Midbrain (tissue), 1 donor: ENCODE data around the gene FGF21.

Experiments used
- DNase-seq: peaks from one replicate; lab custom pipeline; 2025; lab: John Stamatoyannopoulos, UW

FGF21 gene

DNA sequence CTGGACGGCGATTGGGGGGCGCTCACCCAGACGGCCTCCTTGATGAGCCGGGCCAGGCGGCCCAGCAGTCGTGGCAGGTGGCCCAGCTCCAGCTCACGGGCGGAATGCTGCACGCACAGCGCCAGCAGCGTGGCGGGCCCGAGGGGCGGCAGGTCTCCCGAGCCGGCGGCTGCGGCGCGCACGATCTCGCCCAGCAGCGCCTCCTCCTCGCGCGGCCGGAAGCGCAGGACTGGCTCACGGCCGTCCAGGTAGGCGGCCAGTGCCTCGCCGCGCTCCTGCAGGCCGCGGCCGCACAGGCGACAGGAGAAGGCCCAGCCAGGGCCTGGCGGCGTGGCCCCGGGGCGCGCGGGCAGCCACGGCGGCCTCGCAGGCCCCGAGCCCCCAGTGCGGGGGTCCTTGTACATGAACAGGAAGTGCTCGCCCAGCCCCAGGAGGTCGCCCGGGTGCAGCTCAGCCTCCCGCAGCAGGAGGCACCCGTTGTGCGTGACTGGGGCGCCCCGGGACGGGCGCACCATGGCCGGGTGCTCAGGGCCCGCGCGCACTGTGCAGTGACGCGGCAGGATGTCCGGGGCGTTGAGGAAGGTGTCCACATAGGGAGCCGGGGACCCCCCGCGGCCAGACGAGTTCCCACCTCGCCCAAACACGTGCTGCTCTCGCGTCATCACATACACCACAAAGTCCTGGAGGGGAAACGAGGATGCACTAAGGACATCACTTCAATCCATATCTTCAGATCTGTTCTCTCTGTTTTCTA, 26.2 kb upstream of the FGF21 start:
- no peak for DNase-seq

DNA sequence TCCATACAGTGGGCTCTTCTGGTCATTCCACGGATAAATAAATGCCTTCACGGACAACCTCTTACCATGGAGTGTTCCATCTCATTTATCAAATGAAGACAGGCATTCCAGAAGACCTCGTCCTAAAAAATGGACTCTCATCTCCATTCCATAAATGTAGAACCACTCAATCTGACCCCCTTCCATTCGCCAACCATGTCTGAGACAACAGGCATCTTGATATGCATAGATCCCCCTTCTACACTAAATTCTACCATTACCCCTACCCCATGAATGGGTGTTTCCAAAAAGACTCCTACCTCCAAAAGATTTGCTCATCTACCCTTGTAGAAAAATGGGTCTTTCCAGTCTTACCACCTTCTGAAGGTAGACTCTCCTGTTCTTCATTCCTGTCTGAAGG, 23.9 kb upstream of the FGF21 start:
- DNase-seq: no peak

DNA sequence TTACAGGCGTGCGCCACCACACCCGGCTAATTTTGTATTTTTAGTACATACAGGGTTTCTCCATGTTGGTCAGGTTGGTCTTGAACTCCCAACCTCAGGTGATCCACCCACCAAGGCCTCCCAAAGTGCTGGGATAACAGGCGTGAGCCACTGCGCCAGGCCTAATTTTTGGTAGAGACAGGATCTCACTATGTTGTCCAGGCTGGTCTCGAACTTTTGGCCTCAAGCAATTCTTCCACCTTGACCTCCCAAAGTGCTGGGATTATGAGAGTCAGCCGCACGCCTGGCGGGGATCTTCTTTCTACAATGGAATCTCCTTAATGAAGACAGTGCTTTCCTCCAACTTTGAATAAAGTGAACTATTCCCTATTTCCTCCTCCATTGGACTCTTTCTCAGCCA, 20.7 kb upstream of the FGF21 start:
- no peak for DNase-seq

DNA sequence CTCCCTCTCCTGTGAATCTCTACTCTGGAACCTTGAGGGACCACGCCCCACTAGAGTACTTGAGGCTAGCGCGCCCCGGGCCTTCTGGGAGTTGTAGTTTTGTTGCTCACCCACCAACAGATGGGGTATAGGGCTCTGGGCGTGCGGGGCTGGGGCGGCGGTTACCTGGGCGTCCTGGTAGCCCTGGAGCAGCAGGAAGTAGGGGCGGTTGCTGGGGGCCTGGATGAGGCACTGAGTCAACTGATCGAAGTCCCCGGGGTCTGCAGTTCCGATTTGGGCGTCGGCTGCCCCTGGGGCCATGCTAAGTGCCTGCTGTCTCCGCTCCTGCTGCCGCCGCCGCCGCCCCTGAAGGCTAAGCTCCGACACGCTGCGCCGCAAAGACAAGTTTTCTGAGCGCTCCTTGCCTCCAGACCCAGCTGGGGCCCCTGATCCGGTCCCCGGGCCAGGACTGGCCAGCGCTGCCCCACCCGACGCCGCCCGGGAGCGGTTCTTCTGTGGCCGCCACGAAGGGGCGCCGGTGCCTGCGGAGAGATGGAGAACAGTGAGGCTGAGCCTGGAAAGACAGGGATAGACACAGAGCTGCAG, 20.2 kb upstream of the FGF21 start:
- DNase-seq: no peak

DNA sequence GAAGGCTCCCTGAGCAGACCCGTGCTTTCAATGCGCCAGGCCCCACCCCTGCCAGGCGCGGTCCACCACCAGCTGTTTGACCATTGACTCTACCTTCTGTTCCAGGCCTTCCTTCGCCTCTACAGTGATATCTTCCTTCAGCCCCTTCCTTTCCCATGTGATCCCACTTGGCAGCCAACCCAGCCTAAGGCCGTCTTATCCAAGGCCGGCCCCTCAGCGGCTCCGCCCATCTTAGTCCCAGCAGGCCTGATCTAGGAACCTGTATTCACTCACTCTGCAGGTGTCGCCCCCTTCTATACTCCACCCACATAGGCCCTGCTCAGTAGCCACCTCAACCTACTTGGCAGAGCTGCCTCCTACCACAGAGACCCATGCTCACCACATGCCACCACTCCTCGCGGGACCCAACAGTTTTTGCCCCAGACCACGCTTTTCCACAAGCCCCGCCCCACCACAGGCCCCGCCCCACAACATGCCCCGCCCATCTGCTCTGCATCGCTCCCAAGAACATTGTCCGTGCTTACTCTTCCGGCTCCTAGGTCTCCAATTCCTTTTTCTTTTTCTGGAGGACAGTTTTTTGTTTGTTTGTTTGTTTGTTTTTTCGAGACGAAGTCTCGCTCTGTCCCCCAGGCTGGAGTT, 17.8 kb upstream of the FGF21 start:
- DNase-seq: no peak

DNA sequence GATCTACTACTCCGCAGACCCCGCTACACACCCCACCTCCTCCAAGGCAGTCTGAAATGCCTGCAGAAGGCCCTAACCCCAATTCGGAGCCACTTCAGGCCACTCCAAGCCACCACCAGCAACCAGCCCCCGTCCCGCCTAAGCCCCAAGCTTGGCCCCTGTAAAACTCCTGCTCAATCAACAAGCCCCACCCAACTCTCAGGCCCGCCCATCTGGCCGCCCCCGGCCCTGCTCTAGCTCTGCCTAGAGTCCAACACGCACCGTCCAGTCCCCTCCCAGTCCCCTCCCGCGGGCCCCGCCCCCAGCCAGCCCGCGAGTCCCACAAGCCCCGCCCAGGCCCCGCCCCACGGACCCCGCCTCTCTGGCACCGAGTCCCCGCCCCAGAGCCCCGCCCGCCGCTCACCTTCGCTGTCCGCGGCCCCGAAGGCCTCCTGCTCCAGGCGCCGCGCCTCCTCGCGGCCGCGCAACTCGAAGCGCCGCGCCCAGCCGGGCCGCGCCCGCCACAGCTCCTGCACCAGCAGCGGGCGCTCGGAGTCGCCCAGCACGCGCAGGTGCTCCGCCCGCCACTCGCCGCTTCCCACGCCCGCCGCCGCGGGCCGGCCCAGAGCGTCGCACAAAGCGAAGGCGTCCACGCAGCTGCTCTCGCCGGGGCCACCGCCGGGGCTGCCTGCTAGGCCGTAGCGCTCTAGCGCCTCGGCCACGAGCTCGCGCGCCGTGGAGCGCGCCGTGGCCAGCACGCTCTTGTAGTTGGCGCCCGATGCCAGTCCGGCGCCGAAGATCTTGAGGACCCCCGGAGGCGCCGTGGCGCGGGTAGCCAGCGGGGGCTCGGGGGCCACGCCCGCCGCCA, 16.5 kb upstream of the FGF21 start:
- DNase-seq: peak; percentile 70

DNA sequence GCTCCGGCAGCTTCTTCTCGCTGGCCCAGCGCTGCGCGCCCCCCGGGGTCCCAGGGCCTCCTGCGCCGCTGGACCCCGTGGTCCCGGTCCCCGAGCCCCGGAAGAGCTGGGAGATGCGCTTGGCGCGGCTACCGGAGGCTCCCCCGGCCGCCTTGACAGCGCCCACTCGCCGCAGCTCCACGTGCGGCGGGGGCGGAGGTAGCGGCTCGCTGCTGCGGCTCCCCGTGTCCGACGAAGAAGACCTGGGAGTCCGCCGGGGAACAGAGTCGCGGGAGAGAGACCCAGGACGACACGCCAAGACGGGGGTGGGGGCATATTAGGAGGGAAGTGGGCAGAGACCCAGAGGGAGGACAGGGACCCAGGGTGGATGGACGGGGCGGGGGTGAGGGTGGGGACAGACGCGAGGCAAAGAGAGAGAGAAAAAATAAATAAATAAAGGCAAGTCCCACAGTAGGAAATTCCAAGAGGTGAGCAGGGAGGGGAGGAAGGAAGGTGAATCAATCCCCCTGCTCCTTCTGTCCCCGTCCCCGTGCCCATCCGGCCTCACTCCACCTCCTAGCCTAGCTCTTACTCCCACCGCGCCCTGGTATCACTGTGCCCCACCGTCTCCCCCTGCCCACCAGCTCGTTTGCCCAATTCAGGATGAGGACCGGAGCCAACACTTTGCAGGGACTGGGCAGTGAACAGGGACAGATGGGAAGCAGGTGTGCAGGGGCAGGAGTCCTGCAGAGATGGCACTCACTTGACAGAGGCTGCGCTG, 15.7 kb upstream of the FGF21 start:
- DNase-seq: no peak

DNA sequence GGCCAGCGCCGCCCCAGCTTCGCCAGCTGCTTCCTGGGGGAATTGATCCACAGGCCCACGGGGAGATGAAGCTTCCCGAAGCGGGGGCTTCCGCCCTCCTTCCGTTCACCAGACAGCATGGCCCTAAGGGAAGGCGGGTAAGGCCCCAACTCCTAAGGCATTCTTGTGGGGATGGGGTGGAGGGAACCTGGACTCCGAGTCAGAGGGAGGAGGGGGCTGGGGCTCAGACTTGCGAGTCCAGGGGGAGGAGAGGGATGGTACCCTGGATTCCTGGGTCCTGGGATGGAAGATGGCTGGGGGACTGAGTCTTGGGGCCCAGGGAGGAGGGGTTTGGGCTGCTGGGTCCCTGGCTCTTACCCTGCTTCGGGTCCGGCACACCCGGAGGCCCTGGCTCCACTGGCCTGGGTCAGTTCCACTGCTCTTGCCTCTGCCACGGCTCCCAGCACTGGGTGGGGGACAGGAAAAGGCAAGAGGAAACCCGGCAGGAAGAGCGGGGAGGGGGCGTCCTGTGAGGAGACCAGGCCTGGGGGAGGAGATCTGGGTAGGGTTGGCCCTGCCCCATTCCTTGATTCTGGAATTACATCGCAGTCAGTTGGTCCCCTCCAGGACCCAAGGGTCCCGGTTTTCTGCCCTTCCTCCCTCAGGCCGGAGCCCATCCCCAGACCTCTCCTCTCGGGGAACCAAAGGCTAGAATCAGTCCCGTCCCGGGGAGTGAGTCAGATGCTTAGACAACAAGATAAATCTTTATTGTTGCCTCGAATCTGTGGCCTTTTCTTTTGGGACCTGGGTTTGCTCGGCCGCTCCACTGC, 15.0 kb upstream of the FGF21 start, which contains the start of gene RASIP1:
TSS of gene RASIP1 (minus strand) at position 447 of the 809 bp plus-strand sequence. CDS start at position 119, 328 bp downstream.
- DNase-seq: no peak

DNA sequence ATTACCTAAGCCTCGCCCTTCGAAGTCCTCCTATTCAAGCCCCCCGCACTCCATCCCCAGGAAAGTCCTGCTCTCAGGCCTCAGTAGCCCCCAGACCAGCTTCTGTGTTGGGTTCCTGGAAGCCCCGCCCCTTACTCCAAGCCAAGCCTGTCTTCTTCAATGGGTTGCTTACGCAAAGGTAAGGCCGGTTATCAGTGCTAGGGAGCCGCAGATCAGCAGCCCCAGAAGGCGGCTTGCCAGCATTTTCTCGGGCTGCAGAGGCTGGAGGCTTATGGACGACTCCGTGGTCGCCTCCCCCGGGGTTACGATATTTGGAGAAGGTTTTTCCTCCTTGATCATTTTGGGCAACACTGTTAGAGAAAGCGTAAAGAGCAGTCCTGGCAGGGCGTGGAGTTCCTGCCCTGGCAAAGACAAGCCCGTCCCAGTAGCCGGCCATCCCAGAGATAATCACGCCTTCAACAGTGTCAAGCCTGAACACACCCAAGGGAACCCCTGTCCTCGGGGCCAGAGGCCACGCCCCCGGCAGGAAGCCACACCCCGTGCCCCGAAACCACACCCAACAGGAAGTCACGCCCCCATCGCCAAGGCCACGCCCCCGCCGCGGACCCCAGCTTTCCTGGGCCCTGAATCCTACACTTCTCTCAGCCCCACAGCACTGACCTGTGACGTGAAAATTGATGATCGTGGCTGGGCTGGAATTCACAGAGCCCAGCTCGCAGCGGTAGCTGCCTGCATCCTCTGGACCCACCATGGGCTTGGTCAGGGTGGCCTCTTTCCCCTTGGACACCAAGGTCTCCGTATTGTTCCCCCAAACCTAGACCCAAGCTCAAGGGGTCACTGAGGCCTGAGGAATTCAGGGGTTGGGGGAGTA, 14.0 kb upstream of the FGF21 start:
- no peak for DNase-seq

DNA sequence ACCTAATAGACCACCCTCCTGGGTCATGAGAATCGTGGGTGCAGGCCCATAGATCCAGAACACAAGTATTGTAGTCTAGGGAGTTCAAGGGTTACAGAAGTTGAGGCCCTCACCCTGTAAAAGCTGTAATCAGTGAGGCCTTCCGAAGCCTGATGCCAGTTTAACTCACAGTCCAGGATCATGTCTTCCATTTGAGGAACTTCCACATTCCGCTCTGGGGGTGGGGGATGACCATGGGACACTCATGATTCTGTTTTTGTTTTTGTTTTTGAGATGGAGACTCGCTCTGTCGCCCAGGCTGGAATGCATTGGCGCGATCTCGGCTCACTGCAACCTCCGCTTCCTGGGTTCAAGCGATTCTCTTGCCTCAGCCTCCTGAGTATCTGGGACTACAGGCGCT, 13.2 kb upstream of the FGF21 start:
- no peak for DNase-seq

DNA sequence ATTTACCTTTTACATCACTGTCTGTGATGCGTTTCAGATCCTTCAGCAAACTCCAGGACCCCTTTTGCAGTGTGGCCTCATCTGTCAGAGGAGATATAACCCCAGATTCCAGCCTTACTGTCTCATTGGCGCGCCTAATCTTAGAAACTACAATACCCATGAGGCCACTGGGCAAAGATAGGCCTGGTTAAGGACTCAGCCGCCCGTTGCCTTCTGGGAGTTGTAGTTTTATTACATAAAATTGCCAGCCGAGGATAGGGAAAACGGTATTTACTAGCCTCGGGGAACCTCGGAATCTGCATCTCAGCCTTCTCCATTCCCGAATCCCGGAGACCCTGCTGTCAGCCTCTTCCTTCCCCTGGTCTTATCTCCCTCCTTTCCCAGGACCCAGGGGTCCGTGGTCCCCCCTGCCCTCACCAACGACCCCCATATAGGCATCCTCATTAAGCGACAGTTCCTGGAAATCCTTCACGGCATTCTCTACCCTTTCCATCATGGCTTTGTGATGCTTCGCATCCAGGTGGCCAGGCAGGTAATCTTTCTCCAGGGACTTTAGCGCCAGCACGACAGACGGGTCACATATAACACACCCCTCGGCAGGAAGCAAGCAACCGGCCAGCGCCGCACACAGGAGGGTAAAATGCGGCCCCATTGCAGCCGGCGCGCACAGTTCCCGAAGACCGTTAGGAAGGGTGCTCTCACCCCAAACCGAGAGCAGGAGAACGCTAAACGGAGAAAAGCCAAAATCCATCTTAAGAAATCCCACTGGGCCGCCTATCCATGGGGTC, 9.9 kb upstream of the FGF21 start:
- DNase-seq: peak; percentile 72

DNA sequence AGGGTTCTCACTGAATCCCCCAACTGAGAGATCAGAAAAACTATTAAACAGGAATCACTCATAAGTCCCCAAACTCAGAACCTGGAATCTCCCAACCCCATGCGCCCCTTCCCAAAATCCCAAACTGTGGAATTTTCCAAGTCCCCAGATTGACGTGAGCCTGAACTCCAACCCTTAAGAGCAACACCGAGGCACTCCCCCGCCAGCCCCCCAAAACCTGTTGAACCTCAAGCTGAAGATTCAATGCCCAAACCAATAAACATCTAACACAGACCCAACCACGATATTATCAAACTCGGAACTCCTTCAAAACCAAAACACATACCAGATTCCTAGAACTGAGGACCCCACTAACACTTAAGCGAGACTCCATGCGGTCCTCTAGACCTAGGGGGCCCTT, 9.2 kb upstream of the FGF21 start:
- DNase-seq: no peak

DNA sequence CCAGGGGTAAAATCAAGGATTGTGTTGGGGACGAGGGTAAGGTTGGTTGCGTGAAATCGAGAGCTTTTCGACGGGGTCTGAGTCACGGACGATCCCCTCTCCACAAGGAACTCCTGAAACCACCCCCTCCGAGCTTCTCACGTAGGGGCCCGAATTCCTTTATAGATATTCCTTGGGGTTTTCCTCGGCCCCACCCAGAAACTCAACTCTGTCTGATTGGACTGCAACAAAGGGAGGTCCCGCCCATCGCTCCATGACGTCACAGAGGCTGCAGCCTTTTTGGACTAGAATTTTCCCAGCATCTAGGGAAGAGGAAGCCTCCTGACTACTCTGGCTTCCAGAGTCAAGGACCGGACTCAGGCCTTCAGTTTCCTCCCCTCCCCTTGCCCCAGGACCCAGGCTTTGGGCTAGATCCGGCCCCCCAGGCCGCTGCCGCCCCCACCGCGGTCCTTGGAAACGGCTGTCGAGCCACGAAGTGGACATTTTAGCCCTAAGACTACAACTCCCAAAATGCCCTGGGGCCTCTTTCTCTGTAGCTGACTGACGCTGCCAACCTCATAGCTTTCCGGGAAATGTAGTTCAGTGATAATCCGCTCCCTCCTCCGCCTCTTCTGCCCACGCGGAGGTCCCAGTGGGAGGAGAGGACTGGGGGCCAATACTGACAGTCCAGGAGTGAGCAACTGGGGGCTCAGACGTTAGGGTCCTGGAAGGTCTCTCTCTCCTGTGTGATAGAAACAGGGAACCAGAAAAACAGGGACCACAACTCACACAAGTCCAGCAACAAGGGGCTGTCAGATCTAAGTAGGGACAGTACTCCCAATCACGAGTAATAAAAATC, 8.4 kb upstream of the FGF21 start, which contains the start of gene IZUMO1:
TSS of gene IZUMO1 (minus strand) at position 172 of the 838 bp plus-strand sequence. CDS start 1,050 bp downstream, outside the sequence.
- DNase-seq: peak; percentile 62

DNA sequence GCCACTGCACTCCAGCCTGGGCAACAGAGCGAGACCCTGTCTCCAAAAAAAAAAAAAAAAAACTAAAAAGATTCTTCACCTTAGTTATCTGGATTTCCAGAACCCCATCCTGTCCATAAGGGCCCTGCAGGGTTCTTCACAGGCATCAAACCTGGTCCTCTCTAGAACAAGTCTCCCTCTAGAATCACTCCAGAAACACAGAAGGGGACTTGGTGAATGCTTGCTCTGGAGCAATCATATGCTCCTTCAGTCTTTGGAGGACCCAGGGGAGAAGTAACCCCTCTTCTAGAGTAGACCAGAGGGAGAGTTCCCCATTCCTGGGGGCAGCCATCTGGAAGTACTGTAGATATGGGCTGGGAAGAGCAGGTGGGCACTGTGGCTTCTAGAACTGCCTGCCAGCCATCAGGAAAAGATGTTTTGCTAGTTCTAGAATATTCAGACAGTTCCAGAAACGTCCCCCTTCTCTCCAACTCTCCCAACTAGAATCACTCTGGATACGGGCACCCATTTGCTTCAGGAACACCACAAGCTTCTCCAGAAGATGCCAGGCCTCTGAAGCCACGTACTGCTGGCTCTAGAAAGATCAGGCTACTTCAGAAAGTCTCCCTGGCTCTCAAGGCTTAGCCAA, 5.6 kb upstream of the FGF21 start:
- DNase-seq: no peak

DNA sequence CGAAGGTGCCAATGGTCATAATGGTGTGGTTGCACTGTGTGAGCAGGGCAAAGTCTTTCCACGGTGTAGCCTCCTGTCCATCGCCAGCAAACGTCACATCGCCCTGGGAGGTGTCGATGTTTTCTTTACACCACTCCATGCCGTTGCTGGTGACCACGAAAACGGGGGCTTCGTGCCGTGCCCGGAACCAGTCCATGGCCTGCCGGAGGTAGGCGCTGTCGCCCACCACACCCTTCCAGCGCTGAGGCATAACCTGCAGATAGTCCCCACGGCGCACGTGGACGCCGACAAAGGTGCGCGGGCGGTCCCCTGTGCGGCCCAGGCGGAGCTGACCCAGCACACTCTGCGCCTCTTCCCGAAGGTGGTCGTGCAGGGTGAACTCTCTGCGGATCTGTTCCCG, 5.0 kb upstream of the FGF21 start:
- no peak for DNase-seq

DNA sequence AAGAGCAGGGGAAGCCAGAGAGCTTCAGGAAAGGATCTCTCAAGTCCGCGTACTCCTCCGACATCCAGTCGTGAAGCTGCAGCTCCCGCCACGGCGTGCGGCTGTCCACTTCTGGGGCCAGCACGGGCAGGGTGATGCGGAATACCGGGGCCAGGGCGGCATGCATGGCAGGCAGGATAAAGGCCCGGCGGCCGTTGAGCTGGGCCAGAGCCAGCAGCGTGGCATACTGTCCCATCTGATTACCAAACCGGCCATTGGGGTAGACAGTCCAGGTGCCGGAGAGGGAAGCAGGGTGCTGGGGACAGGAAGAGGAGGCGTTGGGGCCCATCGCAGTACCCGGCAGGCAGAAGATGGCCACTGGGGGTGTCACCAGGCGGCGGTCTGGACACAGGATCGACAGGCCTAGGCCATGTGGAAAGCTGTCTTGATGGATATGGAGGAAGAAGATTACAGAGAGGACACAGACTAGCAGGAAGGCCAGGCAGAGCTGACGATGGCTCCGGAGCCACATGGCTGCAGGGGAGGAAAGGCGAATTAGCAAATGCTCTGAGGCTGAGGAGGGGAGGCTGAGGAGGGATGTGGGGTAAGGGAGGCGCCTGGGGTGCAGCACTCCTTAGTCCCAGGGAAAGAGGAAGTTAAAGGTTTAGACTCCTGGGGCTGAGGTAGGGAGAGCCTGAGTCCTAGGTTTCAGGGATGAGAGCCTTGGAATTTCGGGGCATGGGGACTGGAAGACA, 4.4 kb upstream of the FGF21 start:
- DNase-seq: no peak
